GM08714 (cell line): ENCODE measurements around the gene CYP2C9.
"Not testable (repeated sequence)": the region's sequence is repeated elsewhere in the genome, so short reads cannot be mapped to it uniquely, and the experiment has no call there.

ENCODE experiments used
- H3K4me3 ChIP-seq: fragments of 200-500 bp; sonication (Bioruptor generic); 2 replicates; pipeline ENCODE4 v1.5.1; 2014; ENCODE audit warnings: mild to moderate bottlenecking, low read length, inconsistent platforms
- ZNF274 ChIP-seq: IDR thresholded peaks from 2 replicates; pipeline ENCODE4 v1.6.1; 2012; ENCODE audit warnings: mild to moderate bottlenecking, low read depth, low read length

The CYP2C9 gene

GRCh38 chr10:94938383-94938782 lies at the start of gene CYP2C9:
Gene CYP2C9, plus strand, starts transcription at chr10:94938658. Its CDS starts 25 bp downstream, at chr10:94938683.
- H3K4me3 ChIP-seq, result no peak within 1 kb of the TSS
- no peak for TF ChIP-seq ZNF274

GRCh38 chr10:94889123-94889522 lies 49.3 kb upstream of the CYP2C9 start:
- TF ChIP-seq ZNF274, result no peak
- no peak overlapping the region for H3K4me3 ChIP-seq

GRCh38 chr10:94890264-94891022 lies 48.0 kb upstream of the CYP2C9 start:
- H3K4me3 ChIP-seq, result no peak overlapping the region
- TF ChIP-seq ZNF274, result no peak

- H3K4me3 ChIP-seq, result not testable (repeated sequence)
Measured at GRCh38 chr10:94898414-94898813, 40.0 kb upstream of the CYP2C9 start.

DNA sequence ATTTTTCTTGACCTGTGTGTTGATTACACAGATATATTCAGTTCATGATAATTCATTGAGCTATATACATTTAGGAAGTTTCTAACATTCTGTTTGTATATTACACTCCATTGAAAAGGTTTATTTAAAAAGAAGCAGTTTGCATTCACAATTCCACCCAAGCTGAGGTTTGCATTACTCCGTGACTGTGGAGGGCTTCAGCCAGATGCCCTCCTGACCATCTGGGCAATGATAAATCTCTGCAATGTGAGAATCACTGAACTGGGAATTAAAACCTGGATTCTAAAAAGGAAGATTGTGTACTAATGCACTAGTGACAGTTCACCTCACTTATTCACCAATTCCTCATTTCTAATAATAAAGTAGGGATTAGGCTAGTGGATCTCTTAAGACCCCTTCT lies 36.4 kb upstream of the CYP2C9 start:
- H3K4me3 ChIP-seq, result no peak overlapping the region
- TF ChIP-seq ZNF274, result no peak

DNA sequence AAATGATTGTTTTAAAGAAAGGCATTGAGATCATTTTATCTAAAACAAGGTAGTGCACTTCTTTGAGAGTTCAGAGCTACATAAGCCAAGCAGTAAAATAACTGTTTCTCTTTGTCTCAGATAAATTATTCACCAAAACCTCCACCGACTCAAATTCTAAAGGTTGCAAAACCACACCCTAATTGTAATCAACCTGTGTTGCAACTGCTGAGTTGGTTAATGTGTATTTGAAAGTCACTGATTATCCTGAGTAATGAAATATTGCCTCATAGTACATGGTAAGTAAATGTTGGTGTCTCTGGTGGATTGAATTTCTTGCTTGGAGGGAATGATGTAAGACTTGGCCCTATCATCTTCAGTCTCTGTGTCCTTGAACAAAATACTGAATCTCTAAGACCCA lies 35.9 kb upstream of the CYP2C9 start:
- no peak for TF ChIP-seq ZNF274
- H3K4me3 ChIP-seq, result no peak overlapping the region

- not testable (repeated sequence) for H3K4me3 ChIP-seq
Measured at GRCh38 chr10:94904506-94905148, 33.8 kb upstream of the CYP2C9 start.

GRCh38 chr10:94916423-94916822 lies 22.0 kb upstream of the CYP2C9 start:
- no peak overlapping the region for H3K4me3 ChIP-seq
- no peak for TF ChIP-seq ZNF274

GRCh38 chr10:94936721-94937120 lies 1.7 kb upstream of the CYP2C9 start:
- TF ChIP-seq ZNF274, result no peak
- H3K4me3 ChIP-seq, result no peak overlapping the region

DNA sequence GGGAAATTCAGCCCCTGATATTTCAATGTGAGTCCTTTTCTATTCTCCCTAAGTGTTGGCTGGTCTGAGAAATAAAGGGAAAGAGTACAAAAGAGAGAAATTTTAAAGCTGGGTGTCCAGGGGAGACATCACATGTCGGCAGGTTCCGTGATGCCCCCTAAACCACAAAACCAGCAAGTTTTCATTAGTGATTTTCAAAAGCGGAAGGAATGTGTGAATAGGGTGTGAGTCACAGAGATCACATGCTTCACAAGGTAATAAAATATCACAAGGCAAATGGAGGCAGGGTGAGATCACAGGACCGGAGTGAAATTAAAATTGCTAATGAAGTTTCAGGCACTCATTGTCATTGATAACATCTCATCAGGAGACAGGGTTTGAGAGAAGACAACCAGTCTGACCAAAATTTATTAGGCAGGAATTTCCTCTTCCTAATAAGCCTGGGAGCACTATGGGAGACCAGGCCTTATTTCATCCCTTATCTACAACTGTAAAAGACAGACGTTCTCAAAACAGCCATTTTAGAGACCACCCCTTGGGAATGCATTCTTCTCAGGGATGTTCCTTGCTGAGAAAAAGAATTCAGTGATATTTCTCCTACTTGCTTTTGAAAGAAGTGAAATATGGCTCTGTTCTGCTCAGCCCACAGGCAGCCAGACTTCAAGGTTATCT lies 5.1 kb downstream of the CYP2C9 start:
- not testable (repeated sequence) for H3K4me3 ChIP-seq

GRCh38 chr10:94946181-94946580 lies 7.7 kb downstream of the CYP2C9 start:
- not testable (repeated sequence) for H3K4me3 ChIP-seq

- TF ChIP-seq ZNF274, result no peak
- H3K4me3 ChIP-seq, result no peak overlapping the region
Measured at GRCh38 chr10:94963901-94964300, 25.4 kb downstream of the CYP2C9 start.

DNA sequence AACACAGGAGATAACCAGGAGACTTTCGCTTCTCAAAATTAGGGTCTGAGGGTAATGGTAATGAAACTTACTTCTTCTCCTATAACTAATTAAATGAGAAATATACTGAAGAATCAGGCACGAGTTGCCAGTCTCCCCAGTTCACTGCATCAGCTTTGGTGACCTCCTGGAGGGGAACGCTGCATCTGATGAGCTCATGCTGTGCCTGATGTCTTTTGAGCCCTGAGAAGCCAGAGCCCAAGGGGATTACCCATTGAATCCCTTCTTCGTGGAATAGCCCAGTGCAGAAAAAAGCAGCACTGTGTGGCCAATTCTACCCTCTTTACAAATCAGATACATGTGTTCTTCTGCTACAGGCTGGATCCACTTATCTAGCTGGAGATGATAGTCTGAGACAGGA lies 45.1 kb downstream of the CYP2C9 start:
- no peak overlapping the region for H3K4me3 ChIP-seq
- TF ChIP-seq ZNF274, result no peak

GRCh38 chr10:94989192-94989591 lies 50.7 kb downstream of the CYP2C9 start:
- no peak overlapping the region for H3K4me3 ChIP-seq
- TF ChIP-seq ZNF274, result no peak

GRCh38 chr10:94991243-94991888 lies 52.9 kb downstream of the CYP2C9 start:
- no peak for TF ChIP-seq ZNF274

More at GRCh38 chr10:94991243-94991888, 52.9 kb downstream of the CYP2C9 start:
- no peak overlapping the region for H3K4me3 ChIP-seq
